Smooth muscle cell (in vitro differentiated cells): ENCODE results near the gene ADAMTS14. TPM values are rescaled to one million over a fixed set of nuclear protein-coding genes. Genes with fewer than 3 reads are reported as not detected.
"Not testable (repeated sequence)": the region's sequence is repeated elsewhere in the genome, so short reads cannot be mapped to it uniquely, and the experiment has no call there.

Experiments
- DNase-seq: peaks from one replicate; lab custom pipeline; 2025; ENCODE audit not compliant: unreplicated experiment; lab: John Stamatoyannopoulos, UW
- H2AFZ ChIP-seq: fragments of 200-600 bp; sonication (generic); 2 replicates; pipeline ENCODE4 v1.6.0; 2016; ENCODE audit warnings: antibody characterized with exemption, low read depth, mild to moderate bottlenecking
- H3F3A ChIP-seq: fragments of 200-600 bp; sonication (generic); 2 replicates; pipeline ENCODE4 v1.6.0; 2017; ENCODE audit warnings: antibody characterized with exemption, low read depth
- H3K27ac ChIP-seq: fragments of 200-600 bp; sonication (generic); 2 replicates; pipeline ENCODE4 v1.5.1; 2016; ENCODE audit warnings: low read depth, mild to moderate bottlenecking
- H3K27me3 ChIP-seq: fragments of 200-600 bp; sonication (generic); 2 replicates; pipeline ENCODE4 v1.6.1; 2016; ENCODE audit warnings: low read depth, mild to moderate bottlenecking
- H3K36me3 ChIP-seq: fragments of 200-600 bp; sonication (generic); 2 replicates; pipeline ENCODE4 v1.5.1; 2016; ENCODE audit warnings: low read depth
- H3K4me1 ChIP-seq: fragments of 200-600 bp; sonication (generic); 2 replicates; pipeline ENCODE4 v1.5.1; 2016; ENCODE audit warnings: low read depth
- H3K4me2 ChIP-seq: fragments of 200-600 bp; sonication (generic); 2 replicates; pipeline ENCODE4 v1.6.0; 2016; ENCODE audit warnings: mild to moderate bottlenecking
- H3K4me3 ChIP-seq: fragments of 200-600 bp; sonication (generic); 2 replicates; pipeline ENCODE4 v1.5.1; 2016; ENCODE audit warnings: mild to moderate bottlenecking
- H3K79me2 ChIP-seq: fragments of 200-600 bp; sonication (generic); 2 replicates; pipeline ENCODE4 v1.6.0; 2016; ENCODE audit warnings: low read depth, mild to moderate bottlenecking
- H3K9ac ChIP-seq: fragments of 200-600 bp; sonication (generic); 2 replicates; pipeline ENCODE4 v1.6.0; 2016; ENCODE audit warnings: low read depth
- H3K9me3 ChIP-seq: fragments of 200-600 bp; sonication (generic); replicated peaks from 2 replicates; pipeline ENCODE4 v1.5.1; 2016; ENCODE audit warnings: low read depth
- H4K20me1 ChIP-seq: fragments of 200-600 bp; sonication (generic); 2 replicates; pipeline ENCODE4 v1.6.0; 2016; ENCODE audit warnings: low read depth
- CTCF ChIP-seq: fragments of 200-600 bp; sonication (generic); IDR thresholded peaks from 2 replicates; pipeline ENCODE4 v1.5.1; 2017; ENCODE audit warnings: borderline replicate concordance, mild to moderate bottlenecking, antibody characterized with exemption; ENCODE audit not compliant: insufficient read depth, poor library complexity, severe bottlenecking
- WGBS: methylation state at CpG from one replicate; pipeline ENCODE4 v1.1.7; 2016; ENCODE audit warnings: low lambda C conversion rate; 5-methylcytosine and 5-hydroxymethylcytosine counted together
- polyA plus RNA-seq: library from polyadenylated mRNA; unstranded; fragments of >200 nt; fragmentation: Nextera tagmentation; extraction: Ambion mirVana; gene quantifications from 2 replicates; pipeline ENCODE4 v1.2.1, GENCODE V29; 2016
- total RNA-seq: library from RNA; depleted of rRNA; stranded (reverse); fragments of >200 nt; gene quantifications from 2 replicates; pipeline ENCODE4 v1.2.3, GENCODE V29; 2014

ADAMTS14 gene
- total and polyA plus RNA-seq, 2 experiments from 2014 or later, result 6.3 to 10.1 TPM

DNA sequence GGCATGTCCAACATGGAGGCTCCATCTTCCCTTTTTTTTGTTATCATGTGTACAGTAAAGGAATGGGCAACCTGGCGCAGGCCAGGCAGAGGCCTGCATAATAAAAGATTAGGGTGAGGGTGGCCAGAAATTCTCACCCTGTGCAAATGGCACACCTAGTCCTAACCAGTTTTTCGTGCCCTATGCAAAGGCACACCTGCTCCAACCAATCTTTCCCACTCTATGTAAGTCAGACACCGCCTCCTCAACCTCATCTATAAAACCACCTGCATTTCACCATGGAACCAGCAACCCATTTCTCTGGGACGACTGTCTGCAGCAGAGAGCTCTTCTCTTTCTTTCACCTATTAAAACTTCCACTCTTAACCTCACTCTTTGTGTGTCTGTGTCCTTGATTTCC, 96.8 kb downstream of the ADAMTS14 start:
- no peak for DNase-seq
- Histone ChIP-seq H3K36me3 (no peaks in the 10 kb centered on the region), H3K4me3 (no peak overlapping the region), H3K4me1 (no peaks in the 10 kb centered on the region), H3K27ac (no peak overlapping the region), H3K27me3 (no peaks in the 10 kb centered on the region), H3K79me2 (no peaks in the 10 kb centered on the region), H3K9ac (no peak overlapping the region), H2AFZ (no peak overlapping the region), H3F3A (no peaks in the 10 kb centered on the region), H3K4me2 (no peak overlapping the region), H3K9me3 (no peaks in the 10 kb centered on the region), H4K20me1 (no peaks in the 10 kb centered on the region)
- 91% methylated on average over 4 of the region's 4 CpGs for WGBS
- no peak for TF ChIP-seq CTCF

- 79% methylated on average over 2 of the region's 2 CpGs for WGBS
- no peak overlapping the region for H3K4me3 ChIP-seq
- no peaks in the 10 kb centered on the region for H3K4me1 ChIP-seq
- no peak overlapping the region for H2AFZ ChIP-seq
- H3K36me3 ChIP-seq, result no peaks in the 10 kb centered on the region
- no peaks in the 10 kb centered on the region for H4K20me1 ChIP-seq
- TF ChIP-seq CTCF, result no peak
- no peaks in the 10 kb centered on the region for H3K9me3 ChIP-seq
- no peak overlapping the region for H3K27ac ChIP-seq
- H3K27me3 ChIP-seq, result no peaks in the 10 kb centered on the region
- H3K4me2 ChIP-seq, result no peak overlapping the region
- H3K79me2 ChIP-seq, result no peaks in the 10 kb centered on the region
- DNase-seq, result no peak
- H3F3A ChIP-seq, result no peaks in the 10 kb centered on the region
- H3K9ac ChIP-seq, result no peak overlapping the region
Measured at GRCh38 chr10:70770001-70770400, 97.7 kb downstream of the ADAMTS14 start.

GRCh38 chr10:70770516-70770915, 98.2 kb downstream of the ADAMTS14 start:
- not testable (repeated sequence) for H3K36me3 ChIP-seq, H3K4me3 ChIP-seq, H3F3A ChIP-seq, H3K9me3 ChIP-seq, H3K27ac ChIP-seq, H2AFZ ChIP-seq, H4K20me1 ChIP-seq, DNase-seq, H3K9ac ChIP-seq, H3K4me2 ChIP-seq, H3K27me3 ChIP-seq, H3K4me1 ChIP-seq, H3K79me2 ChIP-seq
- 96% methylated on average over 7 of the region's 7 CpGs for WGBS

DNA sequence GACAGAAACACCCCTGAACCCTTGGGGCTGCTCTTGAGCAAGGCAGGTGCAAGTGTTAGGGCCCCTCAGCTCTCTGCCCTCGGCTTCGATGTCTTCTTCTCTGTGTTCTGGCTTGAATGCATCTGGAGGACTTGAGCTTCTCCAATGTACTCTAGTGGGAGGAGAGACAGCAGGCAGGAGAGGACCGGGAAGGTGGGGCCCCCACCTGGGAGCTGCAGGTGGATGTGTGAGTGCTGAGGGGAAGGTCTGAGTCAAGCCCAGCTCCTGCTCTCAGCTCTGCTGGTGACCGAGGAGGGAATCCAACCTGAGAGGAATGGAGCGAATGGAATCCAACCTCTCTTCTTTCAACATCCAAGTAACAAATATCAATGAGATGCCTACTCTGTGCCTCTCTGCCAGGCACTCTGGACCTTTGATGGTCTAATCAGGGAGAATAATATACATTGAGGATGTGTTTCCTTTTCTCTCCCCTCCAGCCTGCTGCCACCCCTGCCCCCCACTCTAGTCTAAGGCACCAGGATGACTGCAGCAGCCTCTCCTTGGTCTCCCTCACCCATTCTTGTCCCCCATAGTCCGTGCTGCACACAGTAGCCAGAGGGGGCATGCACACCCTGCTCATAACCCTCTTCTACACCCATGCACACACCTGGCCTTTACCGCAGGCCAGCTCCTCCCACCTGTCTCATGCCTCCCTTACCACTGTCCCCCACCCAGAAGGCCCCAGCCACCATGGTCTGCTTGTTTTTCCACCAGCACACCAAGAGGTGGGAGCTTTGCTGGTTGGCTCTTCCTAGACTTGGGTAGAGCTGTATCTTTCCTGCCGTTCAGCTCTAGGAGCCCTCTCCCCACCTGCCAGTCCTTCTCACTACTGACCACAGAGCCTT, 99.2 kb downstream of the ADAMTS14 start:
- Histone ChIP-seq H2AFZ (no peak overlapping the region), H3K9ac (no peak overlapping the region), H3K79me2 (no peaks in the 10 kb centered on the region), H3F3A (no peaks in the 10 kb centered on the region), H3K4me2 (no peak overlapping the region), H3K4me1 (no peaks in the 10 kb centered on the region), H3K36me3 (no peaks in the 10 kb centered on the region), H3K4me3 (no peak overlapping the region), H3K27me3 (no peaks in the 10 kb centered on the region), H4K20me1 (no peaks in the 10 kb centered on the region), H3K9me3 (no peaks in the 10 kb centered on the region), H3K27ac (no peak overlapping the region)
- no peak for TF ChIP-seq CTCF
- no peak for DNase-seq
- 96% methylated on average over 8 of the region's 8 CpGs for WGBS
